NOMO-1 (cell line): ENCODE data around the gene PDXDC1.
"Not testable (repeated sequence)": the region's sequence is repeated elsewhere in the genome, so short reads cannot be mapped to it uniquely, and the experiment has no call there.

Experiments
- DNase-seq, 2 experiments: peaks; one replicate each; lab custom pipeline; 2025; ENCODE audit not compliant: unreplicated experiment in 2 of 2; lab: John Stamatoyannopoulos, UW

Gene PDXDC1

DNA sequence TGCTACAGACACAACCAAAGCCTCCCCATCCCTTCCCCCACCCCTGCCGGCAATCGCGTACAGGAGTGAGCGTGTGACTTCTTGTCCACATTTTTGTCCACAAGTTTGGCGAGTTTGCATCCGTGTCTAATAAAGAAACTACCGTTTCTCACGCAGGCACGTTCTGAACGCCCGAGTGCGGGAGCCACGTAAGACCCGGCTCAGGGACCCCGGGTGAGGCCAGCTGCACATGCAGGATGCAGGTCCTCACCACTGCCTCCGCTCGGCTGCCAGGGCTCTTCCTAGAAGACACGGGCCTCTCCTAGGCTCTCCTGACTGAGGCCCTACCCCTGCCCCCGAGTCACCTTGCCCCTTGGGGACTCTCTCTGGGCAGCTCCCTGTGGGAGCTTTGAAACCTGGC, 174.0 kb downstream of the PDXDC1 start:
- DNase-seq, result not testable (repeated sequence)

- DNase-seq, result not testable (repeated sequence)
Observed at GRCh38 chr16:15149260-15149659, 174.4 kb downstream of the PDXDC1 start.

GRCh38 chr16:15154005-15154404, 179.2 kb downstream of the PDXDC1 start:
- DNase-seq, result not testable (repeated sequence)

DNA sequence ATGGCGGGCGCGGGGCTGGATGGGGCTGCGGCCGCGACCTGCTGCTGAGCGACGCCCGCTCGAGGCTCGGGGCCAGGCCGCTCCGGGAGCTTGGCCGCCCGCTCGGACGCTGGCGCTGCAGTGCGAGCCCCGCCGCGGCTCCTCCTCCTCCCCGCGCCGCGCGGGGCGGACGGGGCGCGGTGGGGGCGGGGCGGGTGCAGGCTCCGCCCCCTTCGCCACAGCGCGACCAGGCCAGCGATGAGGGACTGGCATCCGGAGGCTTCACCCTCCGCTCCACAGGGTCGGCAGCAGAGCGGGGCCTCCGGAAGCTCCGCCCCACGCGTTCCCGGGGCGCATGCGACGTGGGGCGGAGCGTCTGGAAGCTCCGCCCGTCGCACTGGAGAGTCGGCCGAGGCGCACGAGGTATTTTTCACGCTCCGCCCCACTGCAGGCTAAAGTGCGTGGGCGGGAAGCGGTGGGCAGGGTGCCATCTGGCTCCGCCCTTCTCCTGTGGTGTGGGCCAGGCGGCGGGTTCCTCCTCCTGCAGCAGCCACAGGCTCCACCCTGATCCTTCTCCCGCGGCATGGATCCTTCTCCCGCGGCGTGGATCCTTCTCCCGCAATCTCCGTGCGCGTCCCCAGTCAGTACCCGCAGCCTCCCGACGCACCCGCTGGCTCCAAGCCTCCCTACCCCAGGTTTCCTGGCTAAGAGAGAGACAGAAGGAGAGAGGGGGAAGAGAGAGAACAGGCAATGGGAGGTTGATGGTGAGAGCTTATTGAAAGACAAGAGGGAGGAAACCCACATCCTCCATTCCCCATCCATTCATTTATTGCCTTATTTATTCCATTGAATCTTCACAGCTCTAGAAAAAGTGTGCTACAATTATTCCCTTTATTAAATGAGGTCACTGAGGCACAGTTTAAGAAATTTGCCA, 180.1 kb downstream of the PDXDC1 start:
- DNase-seq, result peak; percentile 83 to 93

DNA sequence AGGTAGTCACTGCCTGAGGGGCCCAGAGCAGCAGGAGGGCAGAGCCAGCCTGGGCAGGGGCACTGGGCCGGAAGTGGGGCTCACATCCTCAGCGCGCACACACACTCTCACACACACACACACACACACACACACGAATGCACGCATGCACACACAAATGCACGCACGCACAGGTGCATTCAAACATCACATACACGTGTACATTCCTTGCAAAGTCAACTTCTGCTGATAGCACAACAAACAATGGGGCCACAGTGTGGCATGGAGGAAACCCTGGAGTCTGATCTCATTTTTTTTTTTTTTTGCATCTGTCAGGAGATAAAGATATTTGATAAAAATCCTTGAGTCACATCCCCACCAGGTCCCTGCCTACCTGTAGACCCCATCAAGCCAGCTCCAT, 182.8 kb downstream of the PDXDC1 start:
- not testable (repeated sequence) for DNase-seq

- DNase-seq, result not testable (repeated sequence)
Observed at GRCh38 chr16:15159671-15160070, 184.8 kb downstream of the PDXDC1 start.

- not testable (repeated sequence) for DNase-seq
Observed at GRCh38 chr16:15160571-15160970, 185.7 kb downstream of the PDXDC1 start.

DNA sequence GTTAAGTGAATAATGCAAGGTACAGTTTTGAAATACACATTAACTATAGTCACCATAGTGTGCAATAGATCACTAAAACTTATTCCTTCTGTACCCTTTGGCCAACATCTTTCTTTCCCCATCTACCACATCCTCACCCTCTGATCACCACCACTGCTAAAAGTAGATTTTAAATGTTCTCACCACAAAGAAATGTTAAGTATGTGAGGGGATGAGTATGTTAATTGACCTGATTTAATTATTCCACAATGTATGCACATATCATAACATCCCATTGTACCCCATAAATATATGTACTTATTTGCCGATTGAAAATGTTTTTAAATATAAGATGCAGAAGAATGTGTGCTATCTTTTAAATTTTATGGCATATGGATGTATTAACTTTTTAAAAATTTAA, 188.2 kb downstream of the PDXDC1 start:
- not testable (repeated sequence) for DNase-seq

DNA sequence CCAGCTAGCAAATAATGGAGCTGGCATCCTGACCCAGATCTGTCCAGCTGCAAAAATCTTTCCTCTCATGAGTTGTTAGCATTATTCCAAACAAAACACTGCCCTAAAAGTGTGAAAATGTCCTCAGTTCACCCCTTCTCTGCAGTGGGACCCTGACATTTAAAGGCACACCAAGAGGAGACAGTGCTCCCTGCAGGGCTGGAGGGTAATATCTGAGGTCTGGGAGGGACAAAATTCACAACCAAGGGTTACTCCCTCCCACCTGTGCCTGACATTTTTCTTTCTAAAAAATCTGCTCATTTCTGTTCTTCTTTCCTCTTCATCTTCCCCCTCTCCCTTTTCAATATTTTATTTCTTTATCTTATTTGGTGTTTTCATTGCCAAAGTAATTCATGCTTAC, 191.4 kb downstream of the PDXDC1 start:
- not testable (repeated sequence) for DNase-seq

DNA sequence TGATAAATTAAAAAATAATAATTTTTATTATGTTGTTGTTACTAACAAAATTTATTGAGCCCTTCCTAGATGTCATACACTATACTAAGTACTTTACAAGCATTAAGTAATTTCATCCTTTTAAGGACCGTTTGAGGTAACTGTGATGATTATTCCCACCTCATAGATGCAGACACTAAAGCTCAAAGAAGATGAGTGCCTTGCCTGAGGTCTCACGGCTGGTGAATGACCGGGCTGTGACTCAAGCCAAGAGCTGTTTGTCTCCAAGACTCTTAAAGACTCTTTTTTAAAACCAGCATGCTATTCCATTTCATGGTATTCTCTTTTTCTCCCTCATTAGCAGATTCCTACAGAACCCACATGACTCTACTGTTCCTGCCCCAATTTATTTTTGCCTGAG, 193.5 kb downstream of the PDXDC1 start:
- not testable (repeated sequence) for DNase-seq

DNA sequence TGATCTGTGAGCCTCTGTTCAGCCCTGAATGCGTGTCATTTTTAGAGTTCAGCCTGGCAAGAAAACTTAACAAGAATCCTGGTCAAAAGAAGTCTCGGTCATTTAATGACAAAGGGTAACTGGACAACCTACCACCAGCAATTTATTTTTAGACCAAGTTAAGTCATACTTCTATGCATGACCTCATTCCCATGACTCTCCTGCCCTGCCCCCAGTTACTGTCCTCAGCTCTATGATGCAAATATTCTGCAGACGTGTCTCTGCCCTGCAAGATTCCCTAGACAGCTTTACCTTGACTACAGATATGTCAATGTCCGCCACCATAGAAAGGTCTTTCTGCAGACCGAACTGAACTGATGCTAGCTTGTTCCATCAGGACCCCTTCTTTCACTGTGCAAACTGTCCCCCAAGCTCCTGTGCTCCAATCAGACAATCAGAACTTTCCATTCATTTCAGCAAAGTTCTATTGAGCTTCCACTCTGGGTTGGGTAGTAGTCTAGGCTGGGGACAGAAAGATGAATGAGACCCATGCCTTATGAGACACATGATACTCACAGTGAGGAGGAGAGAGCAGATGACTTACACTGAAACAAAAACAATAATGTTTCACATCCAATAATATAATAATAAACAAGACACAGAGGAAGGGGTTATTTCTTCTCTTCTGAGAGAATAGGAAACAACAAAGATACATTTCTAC, 194.3 kb downstream of the PDXDC1 start:
- DNase-seq, result not testable (repeated sequence)

DNA sequence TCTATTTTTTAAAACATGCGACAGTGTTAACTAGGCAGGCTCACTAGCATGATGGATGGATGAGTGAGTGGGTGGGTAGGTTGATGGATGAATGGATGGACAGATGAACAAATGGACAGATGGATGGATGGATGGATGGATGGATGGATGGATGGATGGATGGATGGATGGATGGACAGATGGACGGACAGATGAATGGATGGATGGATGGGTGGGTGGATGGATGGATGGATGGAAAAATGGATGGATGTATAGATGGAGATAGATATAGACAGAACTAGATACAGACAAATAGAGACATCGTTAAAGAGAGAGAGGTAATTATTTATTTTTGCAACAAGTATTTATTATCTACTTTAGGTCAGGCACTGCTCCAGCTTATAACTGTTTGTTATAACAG, 205.1 kb downstream of the PDXDC1 start:
- DNase-seq, result not testable (repeated sequence)

DNA sequence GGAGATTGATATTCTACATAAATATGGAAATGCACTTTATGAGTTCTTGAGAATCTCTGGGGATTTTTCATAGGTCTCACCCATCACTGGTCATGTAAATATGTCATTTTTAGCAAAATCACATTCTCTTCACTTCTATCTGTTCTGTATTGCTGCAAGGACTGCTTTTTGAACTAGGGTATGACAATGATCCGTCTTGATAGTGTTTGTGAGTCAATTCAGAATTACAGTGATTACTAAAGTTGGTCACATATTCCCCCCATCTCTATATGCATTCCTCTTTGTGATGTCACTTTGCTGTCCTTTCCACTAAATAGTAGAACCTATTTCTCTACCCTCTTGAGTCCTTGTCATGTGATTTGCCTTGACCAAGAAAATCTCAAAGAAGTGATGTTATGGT, 206.1 kb downstream of the PDXDC1 start:
- not testable (repeated sequence) for DNase-seq

DNA sequence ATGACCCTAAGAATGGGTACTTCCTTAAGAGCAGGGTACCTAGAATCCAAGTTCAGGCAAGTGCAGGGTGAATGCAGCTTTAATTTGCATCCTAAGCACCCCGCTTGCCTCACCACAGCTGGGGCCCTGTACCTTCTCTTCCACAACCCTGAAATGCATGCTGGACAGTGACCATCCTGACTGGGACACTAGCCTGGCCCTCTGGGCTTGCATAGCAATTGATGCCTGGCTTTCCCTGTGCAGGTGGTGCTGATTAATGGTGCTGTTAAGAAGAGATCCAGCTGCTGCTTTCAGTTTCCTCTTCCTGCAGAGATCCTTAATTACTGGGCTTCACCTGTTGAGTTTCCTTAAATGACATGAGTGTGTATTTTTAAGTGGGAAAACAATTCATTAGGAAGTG, 209.2 kb downstream of the PDXDC1 start:
- not testable (repeated sequence) for DNase-seq
